ENCODE data around the gene NCKIPSD. TPM values are rescaled to one million over a fixed set of nuclear protein-coding genes. Genes with fewer than 3 reads are reported as not detected.

Gene NCKIPSD
- total and polyA plus RNA-seq, 7 donors: 5.9 to 8.6 (median 6.5) TPM

GRCh38 chr3:48631516-48632448, 53.9 kb downstream of the NCKIPSD start:
- Histone ChIP-seq H3K27ac (no peak overlapping the region), H3K36me3 (ENCODE audit: insufficient read depth in 1 of 2, low read depth in 1 of 2) (peaks cover 2 to 42% of the 10 kb centered on the region in 2 donors), H3K4me3 (no peak overlapping the region), H3K27me3 (ENCODE audit: insufficient read depth in 3 of 3, low read length in 2 of 3) (no peaks in the 10 kb centered on the region), H3K4me1 (peaks cover 18% of the 10 kb centered on the region), H3K9me3 (no peaks in the 10 kb centered on the region)
- ATAC-seq: no peak
- 68 to 74% (median 72%) methylated on average over 21 to 22 of the region's 22 CpGs for WGBS, 3 donors
- intact Hi-C loops (cut with DNase I): no loop called here
- peak in 1 of 2 donors; percentile 40 for DNase-seq
- TF ChIP-seq CTCF (IDR thresholded peaks at IDR 0.05): no peak

- TF ChIP-seq CTCF (IDR thresholded peaks at IDR 0.05): no peak
- WGBS, 3 donors: 82 to 88% (median 84%) methylated on average over 12 of the region's 12 CpGs
- H3K4me1 ChIP-seq: peaks cover 8% of the 10 kb centered on the region
- H3K4me3 ChIP-seq: no peak overlapping the region
- intact Hi-C loops (cut with DNase I): no loop called here
- H3K27ac ChIP-seq: no peak overlapping the region
- H3K27me3 ChIP-seq (ENCODE audit: insufficient read depth in 3 of 3, low read length in 2 of 3): no peaks in the 10 kb centered on the region
- no peaks in the 10 kb centered on the region for H3K9me3 ChIP-seq
- peaks cover 2 to 52% of the 10 kb centered on the region in 2 donors for H3K36me3 ChIP-seq (ENCODE audit: insufficient read depth in 1 of 2, low read depth in 1 of 2)
- ATAC-seq (no peak), DNase-seq (peak in 1 of 2 donors; percentile 39)
Measured at GRCh38 chr3:48630833-48631232, 54.9 kb downstream of the NCKIPSD start.

GRCh38 chr3:48630407-48630806, 55.3 kb downstream of the NCKIPSD start:
- Histone ChIP-seq H3K36me3 (ENCODE audit: insufficient read depth in 1 of 2, low read depth in 1 of 2) (peaks cover 2 to 56% of the 10 kb centered on the region in 2 donors), H3K9me3 (no peaks in the 10 kb centered on the region), H3K4me3 (no peak overlapping the region), H3K4me1 (peaks cover 8% of the 10 kb centered on the region), H3K27ac (no peak overlapping the region), H3K27me3 (ENCODE audit: insufficient read depth in 3 of 3, low read length in 2 of 3) (no peaks in the 10 kb centered on the region)
- intact Hi-C loops (cut with DNase I): no loop called here
- ATAC-seq (no peak), DNase-seq (peak in 1 of 2 donors; percentile 30)
- no peak for TF ChIP-seq CTCF (IDR thresholded peaks at IDR 0.05)
- 88 to 99% (median 95%) methylated on average over 6 to 8 of the region's 8 CpGs for WGBS, 3 donors

- no peak overlapping the region for H3K4me3 ChIP-seq
- H3K27me3 ChIP-seq (ENCODE audit: insufficient read depth in 3 of 3, low read length in 2 of 3): no peaks in the 10 kb centered on the region
- ATAC-seq: no peak
- TF ChIP-seq CTCF (IDR thresholded peaks at IDR 0.05): no peak
- intact Hi-C loops (cut with DNase I): no loop called here
- no peak for DNase-seq
- H3K4me1 ChIP-seq: peaks cover 8% of the 10 kb centered on the region
- no peaks in the 10 kb centered on the region for H3K9me3 ChIP-seq
- whole genome bisulfite sequencing, 3 donors: 94 to 98% (median 96%) methylated on average over 11 to 12 of the region's 12 CpGs
- H3K27ac ChIP-seq: no peak overlapping the region
- H3K36me3 ChIP-seq (ENCODE audit: insufficient read depth in 1 of 2, low read depth in 1 of 2): peaks cover 2 to 61% of the 10 kb centered on the region in 2 donors
Measured at GRCh38 chr3:48629894-48630293, 55.8 kb downstream of the NCKIPSD start.
